NB4 (cell line): ENCODE data around the gene NFIA.

Experiments used
- DNase-seq: peaks from one replicate; pipeline ENCODE4 v3.0.0; 2010; ENCODE audit warnings: low read depth
- H3K4me3 ChIP-seq: one replicate; pipeline ENCODE4 v1.5.1; 2011; ENCODE audit warnings: mild to moderate bottlenecking, low read depth, low read length, moderate library complexity
- MYC ChIP-seq: IDR thresholded peaks from 2 replicates; pipeline ENCODE4 v1.6.1; 2011; ENCODE audit warnings: low read depth, low read length
- POLR2A ChIP-seq: IDR thresholded peaks from 2 replicates; pipeline ENCODE4 v1.6.1; 2011; ENCODE audit warnings: mild to moderate bottlenecking; ENCODE audit not compliant: insufficient read length; ENCODE audit errors: extremely low read depth
- TF ChIP-seq, protein P1 (sequence below): IDR thresholded peaks from 2 replicates; pipeline ENCODE4 v1.6.1; 2011; ENCODE audit warnings: low read depth, low read length
- TF ChIP-seq, protein P2 (sequence below): IDR thresholded peaks from one replicate; pipeline ENCODE4 v1.5.1; 2012; ENCODE audit warnings: low read depth, low read length

The NFIA gene

DNA sequence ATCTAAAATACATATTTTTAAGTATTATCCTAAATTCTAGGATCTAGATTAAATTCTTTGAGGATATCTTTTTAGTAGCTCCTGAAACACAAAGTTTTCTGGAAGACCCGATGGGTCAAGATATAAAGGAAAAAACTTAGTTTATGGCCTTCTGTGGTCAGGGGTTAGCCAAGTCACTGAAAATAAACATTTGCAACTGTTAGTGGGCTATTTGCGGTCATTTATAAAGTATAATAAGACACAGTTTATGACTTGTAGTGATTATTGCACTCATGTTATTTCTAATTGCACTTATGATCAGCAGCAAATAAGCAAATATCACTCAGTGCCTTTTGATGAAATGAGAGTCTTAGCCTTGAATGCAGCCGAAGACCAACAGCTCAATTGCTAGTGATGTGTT, 183.3 kb downstream of the NFIA start:
- DNase-seq, result no peak
- no peak overlapping the region for H3K4me3 ChIP-seq
- TF ChIP-seq, protein P1, sequence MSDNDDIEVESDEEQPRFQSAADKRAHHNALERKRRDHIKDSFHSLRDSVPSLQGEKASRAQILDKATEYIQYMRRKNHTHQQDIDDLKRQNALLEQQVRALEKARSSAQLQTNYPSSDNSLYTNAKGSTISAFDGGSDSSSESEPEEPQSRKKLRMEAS, result no peak
- TF ChIP-seq, protein P2, sequence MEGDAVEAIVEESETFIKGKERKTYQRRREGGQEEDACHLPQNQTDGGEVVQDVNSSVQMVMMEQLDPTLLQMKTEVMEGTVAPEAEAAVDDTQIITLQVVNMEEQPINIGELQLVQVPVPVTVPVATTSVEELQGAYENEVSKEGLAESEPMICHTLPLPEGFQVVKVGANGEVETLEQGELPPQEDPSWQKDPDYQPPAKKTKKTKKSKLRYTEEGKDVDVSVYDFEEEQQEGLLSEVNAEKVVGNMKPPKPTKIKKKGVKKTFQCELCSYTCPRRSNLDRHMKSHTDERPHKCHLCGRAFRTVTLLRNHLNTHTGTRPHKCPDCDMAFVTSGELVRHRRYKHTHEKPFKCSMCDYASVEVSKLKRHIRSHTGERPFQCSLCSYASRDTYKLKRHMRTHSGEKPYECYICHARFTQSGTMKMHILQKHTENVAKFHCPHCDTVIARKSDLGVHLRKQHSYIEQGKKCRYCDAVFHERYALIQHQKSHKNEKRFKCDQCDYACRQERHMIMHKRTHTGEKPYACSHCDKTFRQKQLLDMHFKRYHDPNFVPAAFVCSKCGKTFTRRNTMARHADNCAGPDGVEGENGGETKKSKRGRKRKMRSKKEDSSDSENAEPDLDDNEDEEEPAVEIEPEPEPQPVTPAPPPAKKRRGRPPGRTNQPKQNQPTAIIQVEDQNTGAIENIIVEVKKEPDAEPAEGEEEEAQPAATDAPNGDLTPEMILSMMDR, result no peak
- TF ChIP-seq POLR2A (no peak), MYC (no peak)

DNA sequence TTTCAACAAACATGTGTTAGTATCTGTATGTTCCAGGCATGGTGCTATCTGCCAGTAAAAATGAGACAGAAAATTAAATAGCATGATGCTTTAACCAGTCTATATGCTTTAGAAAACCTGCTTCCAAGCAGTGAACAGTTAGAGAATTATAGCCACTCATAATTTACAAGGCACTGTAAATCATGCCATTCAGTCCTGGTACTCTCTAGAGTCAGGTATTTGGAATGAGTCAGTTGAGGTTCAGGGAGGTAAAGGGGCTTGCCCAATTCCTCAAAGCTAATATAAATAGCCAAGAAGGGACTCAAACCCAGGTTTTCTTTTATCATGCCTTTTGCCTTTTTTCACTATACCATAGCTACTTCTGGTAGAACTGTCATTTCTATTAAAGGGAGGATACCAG, 184.4 kb downstream of the NFIA start:
- no peak overlapping the region for H3K4me3 ChIP-seq
- DNase-seq, result no peak
- TF ChIP-seq POLR2A (no peak), MYC (no peak)
- TF ChIP-seq, protein P1, result no peak
- TF ChIP-seq, protein P2, result no peak

DNA sequence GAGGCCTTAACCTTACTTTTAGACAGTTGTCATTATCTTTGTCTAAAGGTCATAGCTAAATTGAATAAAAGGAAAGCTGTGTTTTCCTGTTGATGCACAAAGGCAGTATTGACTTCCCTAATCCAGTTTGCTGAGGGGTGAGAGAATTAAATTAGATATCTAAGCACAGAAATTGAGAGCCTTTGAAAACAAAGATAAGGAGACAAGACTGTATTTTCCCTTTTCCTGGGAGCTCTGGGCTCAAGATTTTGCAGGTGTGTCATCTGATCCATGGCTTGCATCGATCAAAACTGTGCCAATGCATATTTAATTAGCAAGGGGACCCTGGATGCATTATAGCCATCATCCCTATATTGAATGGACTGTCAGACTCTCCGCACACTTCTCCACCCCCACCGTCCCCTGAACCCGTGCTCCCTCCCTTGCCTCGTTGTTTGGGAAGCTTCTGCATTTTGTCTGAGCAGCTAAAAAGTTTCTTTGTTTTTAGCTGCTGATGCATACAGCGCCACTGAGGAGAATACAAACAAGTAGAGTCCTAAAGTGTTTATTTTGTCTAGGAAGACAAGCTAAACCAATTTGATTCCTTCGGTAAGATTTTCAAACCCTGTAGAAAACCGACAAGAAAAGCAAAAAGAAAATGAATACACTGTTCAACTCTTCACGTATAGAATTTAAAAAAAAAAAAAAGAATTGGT, 186.3 kb downstream of the NFIA start:
- H3K4me3 ChIP-seq, result no peak overlapping the region
- DNase-seq, result no peak
- TF ChIP-seq MYC, result no peak
- TF ChIP-seq POLR2A, result no peak
- TF ChIP-seq, protein P2, result no peak
- TF ChIP-seq, protein P1, result no peak

DNA sequence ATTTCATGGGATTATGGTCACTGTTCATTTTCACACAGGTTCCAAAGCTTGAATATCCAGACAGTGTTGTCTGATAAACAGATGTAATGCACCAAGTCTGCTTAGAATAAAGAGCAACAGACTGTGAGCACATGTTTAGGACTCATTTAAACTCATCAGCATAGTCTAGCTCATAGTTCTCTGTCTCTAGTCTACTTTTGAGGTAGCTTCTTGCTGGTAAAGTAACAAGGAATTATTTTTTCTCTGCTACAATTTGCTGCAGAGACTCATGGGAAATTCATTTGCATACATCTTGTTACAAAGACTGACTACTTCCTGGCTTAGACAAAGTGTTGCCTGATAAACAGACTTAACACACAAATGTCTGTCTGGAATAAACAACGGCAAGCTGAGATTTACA, 187.2 kb downstream of the NFIA start:
- TF ChIP-seq POLR2A (no peak), MYC (no peak)
- TF ChIP-seq, protein P1, result no peak
- TF ChIP-seq, protein P2, result no peak
- no peak overlapping the region for H3K4me3 ChIP-seq
- no peak for DNase-seq

DNA sequence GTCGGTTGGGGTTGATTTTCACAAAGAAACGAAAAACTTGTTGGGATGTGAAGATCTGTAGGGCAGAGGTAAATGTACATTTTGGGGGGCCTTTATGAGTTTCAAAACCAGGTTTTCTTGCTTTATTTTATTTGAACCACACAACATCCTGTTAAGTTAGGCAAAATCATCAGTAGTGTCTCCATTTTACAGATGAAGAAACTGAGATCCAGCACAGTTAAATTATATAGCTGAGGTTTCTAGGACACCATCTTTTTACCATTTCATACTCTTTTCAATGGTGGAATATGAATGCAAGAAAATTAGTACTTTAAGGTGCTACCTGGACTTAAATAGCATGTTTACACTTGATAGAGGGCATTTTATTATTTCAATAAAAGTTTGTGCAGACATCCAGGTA, 187.7 kb downstream of the NFIA start:
- TF ChIP-seq, protein P1, result no peak
- TF ChIP-seq, protein P2, result no peak
- TF ChIP-seq POLR2A, result no peak
- TF ChIP-seq MYC, result no peak
- no peak overlapping the region for H3K4me3 ChIP-seq
- DNase-seq, result no peak
